ENCODE data around the gene PPT1. TPM values are rescaled to one million over a fixed set of nuclear protein-coding genes. Genes with fewer than 3 reads are reported as not detected.

PPT1 gene
- polyA plus RNA-seq, 1 donor (not counting 4 experiments of a cell fraction or from before 2014, with no cell fraction given): 58.9 TPM

- FAIRE-seq (no peak), DNase-seq (ENCODE audit: low read depth, low spot score) (no peak)
- Histone ChIP-seq H2AFZ (ENCODE audit: control insufficient read depth, low read length) (no peak overlapping the region), H3K36me3 (ENCODE audit: control insufficient read depth in 2 of 2, extremely low read depth in 1 of 2, insufficient read depth in 2 of 2, low read length in 2 of 2) (no peaks in the 10 kb centered on the region), H3K4me2 (ENCODE audit: control insufficient read depth, extremely low read depth, insufficient read depth, low read depth, low read length) (no peak overlapping the region), H3K4me3 (ENCODE audit: control insufficient read depth in 2 of 3, extremely low read depth in 1 of 3, insufficient read depth in 2 of 3, low read depth in 1 of 3, low read length in 3 of 3) (no peak overlapping the region), H3K9me1 (ENCODE audit: control insufficient read depth, extremely low read depth, insufficient read depth, low read length) (no peaks in the 10 kb centered on the region), H3K27me3 (ENCODE audit: control insufficient read depth, extremely low read depth, insufficient read depth, low read length) (peaks cover 7% of the 10 kb centered on the region), H4K20me1 (ENCODE audit: control insufficient read depth, extremely low read depth, insufficient read depth, low read length) (no peaks in the 10 kb centered on the region), H3K9ac (ENCODE audit: control insufficient read depth, extremely low read depth, insufficient read depth, low read length) (no peak overlapping the region), H3K4me1 (ENCODE audit: control insufficient read depth, extremely low read depth, insufficient read depth, low read length) (peaks cover 6% of the 10 kb centered on the region), H3K79me2 (ENCODE audit: control insufficient read depth, insufficient read depth, low read length) (no peaks in the 10 kb centered on the region), H3K9me3 (ENCODE audit: control insufficient read depth, low read depth, low read length) (no peaks in the 10 kb centered on the region), H3K27ac (ENCODE audit: control insufficient read depth, insufficient read depth, low read length) (no peak overlapping the region)
- no peak for TF ChIP-seq EZH2 (IDR thresholded peaks at IDR 0.05; ENCODE audit: low read length)
- TF ChIP-seq, protein P1, sequence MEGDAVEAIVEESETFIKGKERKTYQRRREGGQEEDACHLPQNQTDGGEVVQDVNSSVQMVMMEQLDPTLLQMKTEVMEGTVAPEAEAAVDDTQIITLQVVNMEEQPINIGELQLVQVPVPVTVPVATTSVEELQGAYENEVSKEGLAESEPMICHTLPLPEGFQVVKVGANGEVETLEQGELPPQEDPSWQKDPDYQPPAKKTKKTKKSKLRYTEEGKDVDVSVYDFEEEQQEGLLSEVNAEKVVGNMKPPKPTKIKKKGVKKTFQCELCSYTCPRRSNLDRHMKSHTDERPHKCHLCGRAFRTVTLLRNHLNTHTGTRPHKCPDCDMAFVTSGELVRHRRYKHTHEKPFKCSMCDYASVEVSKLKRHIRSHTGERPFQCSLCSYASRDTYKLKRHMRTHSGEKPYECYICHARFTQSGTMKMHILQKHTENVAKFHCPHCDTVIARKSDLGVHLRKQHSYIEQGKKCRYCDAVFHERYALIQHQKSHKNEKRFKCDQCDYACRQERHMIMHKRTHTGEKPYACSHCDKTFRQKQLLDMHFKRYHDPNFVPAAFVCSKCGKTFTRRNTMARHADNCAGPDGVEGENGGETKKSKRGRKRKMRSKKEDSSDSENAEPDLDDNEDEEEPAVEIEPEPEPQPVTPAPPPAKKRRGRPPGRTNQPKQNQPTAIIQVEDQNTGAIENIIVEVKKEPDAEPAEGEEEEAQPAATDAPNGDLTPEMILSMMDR (optimal IDR thresholded peaks at IDR 0.05 in 1 of 3, IDR thresholded peaks at IDR 0.05 in 1 of 3, conservative IDR thresholded peaks at IDR 0.05 in 1 of 3; ENCODE audit: extremely low read depth in 1 of 3, insufficient read depth in 2 of 3, low read length in 3 of 3): no peak
- dilution Hi-C loops (cut with MboI; ENCODE audit: extremely low pct_ligation_motif_present, low sequenced_read_pairs): no loop called here
These were observed 45.0 kb upstream of the PPT1 start for GRCh38 chr1:40141878-40142535.

- dilution Hi-C loops (cut with MboI; ENCODE audit: extremely low pct_ligation_motif_present, low sequenced_read_pairs): no loop called here
- Histone ChIP-seq H3K27me3 (ENCODE audit: control insufficient read depth, extremely low read depth, insufficient read depth, low read length) (peaks cover 5% of the 10 kb centered on the region), H3K4me3 (ENCODE audit: control insufficient read depth in 2 of 3, extremely low read depth in 1 of 3, insufficient read depth in 2 of 3, low read depth in 1 of 3, low read length in 3 of 3) (no peak overlapping the region), H3K79me2 (ENCODE audit: control insufficient read depth, insufficient read depth, low read length) (no peaks in the 10 kb centered on the region), H3K4me2 (ENCODE audit: control insufficient read depth, extremely low read depth, insufficient read depth, low read depth, low read length) (no peak overlapping the region), H3K9ac (ENCODE audit: control insufficient read depth, extremely low read depth, insufficient read depth, low read length) (no peak overlapping the region), H3K27ac (ENCODE audit: control insufficient read depth, insufficient read depth, low read length) (no peak overlapping the region), H2AFZ (ENCODE audit: control insufficient read depth, low read length) (peak overlapping the region; percentile 59), H3K36me3 (ENCODE audit: control insufficient read depth in 2 of 2, extremely low read depth in 1 of 2, insufficient read depth in 2 of 2, low read length in 2 of 2) (no peaks in the 10 kb centered on the region), H3K4me1 (ENCODE audit: control insufficient read depth, extremely low read depth, insufficient read depth, low read length) (peaks cover 6% of the 10 kb centered on the region), H3K9me3 (ENCODE audit: control insufficient read depth, low read depth, low read length) (no peaks in the 10 kb centered on the region), H4K20me1 (ENCODE audit: control insufficient read depth, extremely low read depth, insufficient read depth, low read length) (no peaks in the 10 kb centered on the region), H3K9me1 (ENCODE audit: control insufficient read depth, extremely low read depth, insufficient read depth, low read length) (no peaks in the 10 kb centered on the region)
- FAIRE-seq (peak; percentile 46), DNase-seq (ENCODE audit: low read depth, low spot score) (no peak)
- TF ChIP-seq, protein P1 (optimal IDR thresholded peaks at IDR 0.05 in 1 of 3, IDR thresholded peaks at IDR 0.05 in 1 of 3, conservative IDR thresholded peaks at IDR 0.05 in 1 of 3; ENCODE audit: extremely low read depth in 1 of 3, insufficient read depth in 2 of 3, low read length in 3 of 3): no peak
- TF ChIP-seq EZH2 (IDR thresholded peaks at IDR 0.05; ENCODE audit: low read length): no peak
These were observed 43.3 kb upstream of the PPT1 start for GRCh38 chr1:40140211-40140973.

Data from keratinocyte (primary cell).